GM23338 (cell line): ENCODE results near the gene CFAP74.

Source experiments
- CREB1 ChIP-seq: fragments of 250-450 bp; sonication (Bioruptor Pico); IDR thresholded peaks from 2 replicates; pipeline ENCODE4 v1.5.0; 2020; ENCODE audit warnings: low read depth, mild to moderate bottlenecking, moderate library complexity
- CTCF ChIP-seq, 2 experiments: fragments of 200-600 bp in 1 of 2; sonication (generic) in 1 of 2; conservative IDR thresholded peaks; 2 replicates each; pipeline versions ENCODE4 v1.5.1 to v1.6.1; 2016 to 2017; ENCODE audit warnings: antibody characterized with exemption in 2 of 2, low read depth in 2 of 2, mild to moderate bottlenecking in 2 of 2, moderate library complexity in 1 of 2
- ETS1 ChIP-seq: IDR thresholded peaks from 2 replicates; pipeline ENCODE4 v1.6.1; 2016; ENCODE audit warnings: antibody characterized with exemption
- EZH2 ChIP-seq: fragments of 200-600 bp; sonication (generic); IDR thresholded peaks from one replicate; pipeline ENCODE4 v1.8.0; 2017; ENCODE audit warnings: antibody characterized with exemption, mild to moderate bottlenecking, low read depth; ENCODE audit not compliant: unreplicated experiment
- EZH2phosphoT487 ChIP-seq: fragments of 200-600 bp; sonication (generic); IDR thresholded peaks from one replicate; pipeline ENCODE4 v1.8.1; 2018; ENCODE audit warnings: antibody characterized with exemption; ENCODE audit not compliant: unreplicated experiment
- JUNB ChIP-seq: IDR thresholded peaks from one replicate; pipeline ENCODE4 v1.6.1; 2016; ENCODE audit warnings: antibody characterized with exemption; ENCODE audit not compliant: unreplicated experiment
- POLR2AphosphoS5 ChIP-seq: IDR thresholded peaks from 2 replicates; pipeline ENCODE4 v1.6.1; 2016; ENCODE audit warnings: antibody characterized with exemption, low read depth
- REST ChIP-seq: IDR thresholded peaks from one replicate; pipeline ENCODE4 v1.6.1; 2018; ENCODE audit warnings: antibody characterized with exemption; ENCODE audit not compliant: unreplicated experiment
- STAT1 ChIP-seq: IDR thresholded peaks from one replicate; pipeline ENCODE4 v1.6.1; 2016; ENCODE audit warnings: antibody characterized with exemption; ENCODE audit not compliant: unreplicated experiment
- TF ChIP-seq, protein P1 (sequence below): fragments of 250-450 bp; sonication (Bioruptor Pico); IDR thresholded peaks from 2 replicates; pipeline ENCODE4 v1.5.0; 2020; ENCODE audit warnings: mild to moderate bottlenecking, moderate library complexity

DNA sequence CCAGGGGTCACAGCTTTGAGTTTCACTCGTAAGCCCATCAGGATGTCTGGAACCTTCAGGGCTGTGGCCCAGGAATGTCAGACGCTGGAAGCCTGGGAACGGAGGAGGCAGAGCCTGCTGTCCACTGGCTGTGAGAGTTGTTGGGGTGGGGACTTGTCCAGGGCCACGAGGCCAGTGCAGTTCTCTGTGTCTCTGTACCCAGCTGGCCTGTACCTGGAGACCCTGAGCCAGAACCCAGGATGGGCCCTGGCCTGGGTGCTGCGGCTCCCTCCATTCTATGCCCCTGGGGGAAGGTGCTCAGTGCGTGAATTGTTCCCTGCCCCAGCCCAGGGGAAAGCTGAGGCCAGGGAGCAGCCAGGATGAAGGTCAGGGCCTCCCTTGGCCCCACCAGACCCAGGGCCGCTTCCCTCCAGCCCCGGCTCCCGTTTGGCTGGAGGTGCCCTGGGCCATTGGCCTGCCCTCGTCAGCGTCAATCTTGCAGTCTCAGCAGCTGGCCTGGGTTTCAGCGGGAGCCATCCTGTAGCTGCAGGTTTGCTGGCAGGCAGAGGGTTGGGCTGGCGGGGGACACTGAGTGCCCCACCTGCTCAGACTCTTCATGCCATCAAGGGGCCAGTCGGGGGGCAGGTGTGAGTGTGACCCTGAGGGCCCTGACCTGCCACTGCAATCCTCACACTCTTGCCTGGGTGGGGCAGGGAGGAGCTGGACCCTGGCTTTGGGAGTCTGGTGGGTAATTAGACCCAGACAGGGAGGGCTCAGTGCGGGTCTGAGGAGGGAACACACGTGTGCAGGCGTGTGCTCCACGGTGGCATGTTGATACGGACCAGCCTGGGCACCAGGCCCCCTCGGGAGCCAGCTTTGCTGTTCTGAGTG lies 89.2 kb downstream of the CFAP74 start:
- TF ChIP-seq EZH2 (no peak), CTCF (conservative IDR thresholded peaks at IDR 0.05; ENCODE audit: low read depth in 2 of 2) (no peak), REST (no peak), STAT1 (no peak), EZH2phosphoT487 (no peak), JUNB (no peak), CREB1 (CRISPR knock-in tag) (no peak), POLR2AphosphoS5 (no peak), ETS1 (no peak)
- TF ChIP-seq, protein P1, sequence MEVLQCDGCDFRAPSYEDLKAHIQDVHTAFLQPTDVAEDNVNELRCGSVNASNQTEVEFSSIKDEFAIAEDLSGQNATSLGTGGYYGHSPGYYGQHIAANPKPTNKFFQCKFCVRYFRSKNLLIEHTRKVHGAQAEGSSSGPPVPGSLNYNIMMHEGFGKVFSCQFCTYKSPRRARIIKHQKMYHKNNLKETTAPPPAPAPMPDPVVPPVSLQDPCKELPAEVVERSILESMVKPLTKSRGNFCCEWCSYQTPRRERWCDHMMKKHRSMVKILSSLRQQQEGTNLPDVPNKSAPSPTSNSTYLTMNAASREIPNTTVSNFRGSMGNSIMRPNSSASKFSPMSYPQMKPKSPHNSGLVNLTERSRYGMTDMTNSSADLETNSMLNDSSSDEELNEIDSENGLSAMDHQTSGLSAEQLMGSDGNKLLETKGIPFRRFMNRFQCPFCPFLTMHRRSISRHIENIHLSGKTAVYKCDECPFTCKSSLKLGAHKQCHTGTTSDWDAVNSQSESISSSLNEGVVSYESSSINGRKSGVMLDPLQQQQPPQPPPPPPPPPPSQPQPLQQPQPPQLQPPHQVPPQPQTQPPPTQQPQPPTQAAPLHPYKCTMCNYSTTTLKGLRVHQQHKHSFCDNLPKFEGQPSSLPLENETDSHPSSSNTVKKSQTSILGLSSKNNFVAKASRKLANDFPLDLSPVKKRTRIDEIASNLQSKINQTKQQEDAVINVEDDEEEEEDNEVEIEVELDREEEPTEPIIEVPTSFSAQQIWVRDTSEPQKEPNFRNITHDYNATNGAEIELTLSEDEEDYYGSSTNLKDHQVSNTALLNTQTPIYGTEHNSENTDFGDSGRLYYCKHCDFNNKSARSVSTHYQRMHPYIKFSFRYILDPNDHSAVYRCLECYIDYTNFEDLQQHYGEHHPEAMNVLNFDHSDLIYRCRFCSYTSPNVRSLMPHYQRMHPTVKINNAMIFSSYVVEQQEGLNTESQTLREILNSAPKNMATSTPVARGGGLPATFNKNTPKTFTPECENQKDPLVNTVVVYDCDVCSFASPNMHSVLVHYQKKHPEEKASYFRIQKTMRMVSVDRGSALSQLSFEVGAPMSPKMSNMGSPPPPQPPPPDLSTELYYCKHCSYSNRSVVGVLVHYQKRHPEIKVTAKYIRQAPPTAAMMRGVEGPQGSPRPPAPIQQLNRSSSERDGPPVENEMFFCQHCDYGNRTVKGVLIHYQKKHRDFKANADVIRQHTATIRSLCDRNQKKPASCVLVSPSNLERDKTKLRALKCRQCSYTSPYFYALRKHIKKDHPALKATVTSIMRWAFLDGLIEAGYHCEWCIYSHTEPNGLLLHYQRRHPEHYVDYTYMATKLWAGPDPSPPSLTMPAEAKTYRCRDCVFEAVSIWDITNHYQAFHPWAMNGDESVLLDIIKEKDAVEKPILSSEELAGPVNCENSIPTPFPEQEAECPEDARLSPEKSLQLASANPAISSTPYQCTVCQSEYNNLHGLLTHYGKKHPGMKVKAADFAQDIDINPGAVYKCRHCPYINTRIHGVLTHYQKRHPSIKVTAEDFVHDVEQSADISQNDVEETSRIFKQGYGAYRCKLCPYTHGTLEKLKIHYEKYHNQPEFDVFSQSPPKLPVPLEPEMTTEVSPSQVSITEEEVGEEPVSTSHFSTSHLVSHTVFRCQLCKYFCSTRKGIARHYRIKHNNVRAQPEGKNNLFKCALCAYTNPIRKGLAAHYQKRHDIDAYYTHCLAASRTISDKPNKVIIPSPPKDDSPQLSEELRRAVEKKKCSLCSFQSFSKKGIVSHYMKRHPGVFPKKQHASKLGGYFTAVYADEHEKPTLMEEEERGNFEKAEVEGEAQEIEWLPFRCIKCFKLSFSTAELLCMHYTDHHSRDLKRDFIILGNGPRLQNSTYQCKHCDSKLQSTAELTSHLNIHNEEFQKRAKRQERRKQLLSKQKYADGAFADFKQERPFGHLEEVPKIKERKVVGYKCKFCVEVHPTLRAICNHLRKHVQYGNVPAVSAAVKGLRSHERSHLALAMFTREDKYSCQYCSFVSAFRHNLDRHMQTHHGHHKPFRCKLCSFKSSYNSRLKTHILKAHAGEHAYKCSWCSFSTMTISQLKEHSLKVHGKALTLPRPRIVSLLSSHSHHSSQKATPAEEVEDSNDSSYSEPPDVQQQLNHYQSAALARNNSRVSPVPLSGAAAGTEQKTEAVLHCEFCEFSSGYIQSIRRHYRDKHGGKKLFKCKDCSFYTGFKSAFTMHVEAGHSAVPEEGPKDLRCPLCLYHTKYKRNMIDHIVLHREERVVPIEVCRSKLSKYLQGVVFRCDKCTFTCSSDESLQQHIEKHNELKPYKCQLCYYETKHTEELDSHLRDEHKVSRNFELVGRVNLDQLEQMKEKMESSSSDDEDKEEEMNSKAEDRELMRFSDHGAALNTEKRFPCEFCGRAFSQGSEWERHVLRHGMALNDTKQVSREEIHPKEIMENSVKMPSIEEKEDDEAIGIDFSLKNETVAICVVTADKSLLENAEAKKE (CRISPR knock-in tag), result no peak
